ENCODE measurements around the gene KAZALD1.

GRCh38 chr10:101066146-101066895, 4.5 kb downstream of the KAZALD1 start:
- TF ChIP-seq, protein P1, sequence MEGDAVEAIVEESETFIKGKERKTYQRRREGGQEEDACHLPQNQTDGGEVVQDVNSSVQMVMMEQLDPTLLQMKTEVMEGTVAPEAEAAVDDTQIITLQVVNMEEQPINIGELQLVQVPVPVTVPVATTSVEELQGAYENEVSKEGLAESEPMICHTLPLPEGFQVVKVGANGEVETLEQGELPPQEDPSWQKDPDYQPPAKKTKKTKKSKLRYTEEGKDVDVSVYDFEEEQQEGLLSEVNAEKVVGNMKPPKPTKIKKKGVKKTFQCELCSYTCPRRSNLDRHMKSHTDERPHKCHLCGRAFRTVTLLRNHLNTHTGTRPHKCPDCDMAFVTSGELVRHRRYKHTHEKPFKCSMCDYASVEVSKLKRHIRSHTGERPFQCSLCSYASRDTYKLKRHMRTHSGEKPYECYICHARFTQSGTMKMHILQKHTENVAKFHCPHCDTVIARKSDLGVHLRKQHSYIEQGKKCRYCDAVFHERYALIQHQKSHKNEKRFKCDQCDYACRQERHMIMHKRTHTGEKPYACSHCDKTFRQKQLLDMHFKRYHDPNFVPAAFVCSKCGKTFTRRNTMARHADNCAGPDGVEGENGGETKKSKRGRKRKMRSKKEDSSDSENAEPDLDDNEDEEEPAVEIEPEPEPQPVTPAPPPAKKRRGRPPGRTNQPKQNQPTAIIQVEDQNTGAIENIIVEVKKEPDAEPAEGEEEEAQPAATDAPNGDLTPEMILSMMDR (IDR thresholded peaks at IDR 0.05; ENCODE audit: low read depth, low read length), result peak; percentile 49
- TF ChIP-seq EZH2phosphoT487 (IDR thresholded peaks at IDR 0.05; ENCODE audit: low read depth), result no peak

Data from OCI-LY3 (cell line).